ENCODE data around the gene SRGN.

Gene SRGN

DNA sequence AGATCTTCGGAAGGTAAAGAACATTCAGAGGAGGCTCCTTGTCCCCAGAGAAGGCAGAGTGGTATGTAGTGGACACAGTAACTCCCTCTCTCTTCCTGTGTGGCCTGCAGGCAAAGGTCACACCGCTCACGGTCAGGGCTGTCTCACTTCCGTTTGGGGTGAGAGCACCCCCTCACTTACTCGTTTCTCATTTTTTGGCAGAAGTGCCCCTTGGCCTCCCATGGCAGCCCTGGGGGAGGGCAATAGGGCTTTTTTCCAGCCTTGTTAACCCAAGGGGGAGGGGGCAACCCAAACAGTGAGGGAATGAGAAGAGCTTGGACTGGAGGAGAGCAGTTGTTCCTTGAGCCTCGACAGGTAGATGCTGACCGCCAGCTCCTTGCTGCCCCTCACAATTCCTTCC, 31.8 kb upstream of the SRGN start:
- TF ChIP-seq, protein P1, sequence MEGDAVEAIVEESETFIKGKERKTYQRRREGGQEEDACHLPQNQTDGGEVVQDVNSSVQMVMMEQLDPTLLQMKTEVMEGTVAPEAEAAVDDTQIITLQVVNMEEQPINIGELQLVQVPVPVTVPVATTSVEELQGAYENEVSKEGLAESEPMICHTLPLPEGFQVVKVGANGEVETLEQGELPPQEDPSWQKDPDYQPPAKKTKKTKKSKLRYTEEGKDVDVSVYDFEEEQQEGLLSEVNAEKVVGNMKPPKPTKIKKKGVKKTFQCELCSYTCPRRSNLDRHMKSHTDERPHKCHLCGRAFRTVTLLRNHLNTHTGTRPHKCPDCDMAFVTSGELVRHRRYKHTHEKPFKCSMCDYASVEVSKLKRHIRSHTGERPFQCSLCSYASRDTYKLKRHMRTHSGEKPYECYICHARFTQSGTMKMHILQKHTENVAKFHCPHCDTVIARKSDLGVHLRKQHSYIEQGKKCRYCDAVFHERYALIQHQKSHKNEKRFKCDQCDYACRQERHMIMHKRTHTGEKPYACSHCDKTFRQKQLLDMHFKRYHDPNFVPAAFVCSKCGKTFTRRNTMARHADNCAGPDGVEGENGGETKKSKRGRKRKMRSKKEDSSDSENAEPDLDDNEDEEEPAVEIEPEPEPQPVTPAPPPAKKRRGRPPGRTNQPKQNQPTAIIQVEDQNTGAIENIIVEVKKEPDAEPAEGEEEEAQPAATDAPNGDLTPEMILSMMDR (IDR thresholded peaks at IDR 0.05; ENCODE audit: extremely low read depth, missing control alignments), result no peak
- no peak for DNase-seq (ENCODE audit: low spot score)

DNA sequence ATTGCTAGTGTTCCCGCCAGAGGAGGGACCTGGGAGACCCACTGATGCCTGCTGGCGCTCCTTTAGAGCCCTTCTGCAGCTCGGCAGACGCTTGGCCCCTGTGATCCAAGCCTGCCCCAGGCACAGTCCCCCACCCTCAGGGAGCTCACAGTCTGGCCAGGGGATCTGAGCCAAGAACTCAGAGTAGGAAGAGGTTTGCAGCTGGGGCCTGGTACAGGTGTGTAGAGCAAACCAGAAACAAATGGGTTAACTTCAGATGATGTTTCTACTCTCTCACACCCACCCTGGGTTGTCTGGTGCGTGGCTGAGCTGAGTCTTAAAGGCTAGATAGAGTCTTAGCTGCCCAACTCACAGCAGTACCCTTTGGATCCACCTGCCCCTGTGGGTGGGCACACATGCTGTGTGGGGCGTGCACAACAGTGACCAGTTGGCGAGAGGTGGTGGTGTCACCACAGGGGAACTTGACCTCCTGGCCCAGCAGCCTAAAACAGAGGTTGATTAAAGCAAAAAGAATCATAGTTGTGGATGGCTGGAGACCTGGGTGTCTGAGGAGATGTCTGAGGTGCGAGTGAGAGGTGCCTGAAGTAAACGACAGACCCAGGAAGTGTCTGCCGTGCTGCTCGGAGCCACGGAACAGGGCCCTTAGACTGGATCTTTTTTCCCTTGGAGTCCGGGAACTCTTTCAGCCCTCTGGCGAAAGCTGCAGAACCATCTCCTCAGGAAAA, 31.2 kb upstream of the SRGN start:
- no peak for DNase-seq (ENCODE audit: low spot score)
- TF ChIP-seq, protein P1 (IDR thresholded peaks at IDR 0.05; ENCODE audit: extremely low read depth, missing control alignments), result no peak

DNA sequence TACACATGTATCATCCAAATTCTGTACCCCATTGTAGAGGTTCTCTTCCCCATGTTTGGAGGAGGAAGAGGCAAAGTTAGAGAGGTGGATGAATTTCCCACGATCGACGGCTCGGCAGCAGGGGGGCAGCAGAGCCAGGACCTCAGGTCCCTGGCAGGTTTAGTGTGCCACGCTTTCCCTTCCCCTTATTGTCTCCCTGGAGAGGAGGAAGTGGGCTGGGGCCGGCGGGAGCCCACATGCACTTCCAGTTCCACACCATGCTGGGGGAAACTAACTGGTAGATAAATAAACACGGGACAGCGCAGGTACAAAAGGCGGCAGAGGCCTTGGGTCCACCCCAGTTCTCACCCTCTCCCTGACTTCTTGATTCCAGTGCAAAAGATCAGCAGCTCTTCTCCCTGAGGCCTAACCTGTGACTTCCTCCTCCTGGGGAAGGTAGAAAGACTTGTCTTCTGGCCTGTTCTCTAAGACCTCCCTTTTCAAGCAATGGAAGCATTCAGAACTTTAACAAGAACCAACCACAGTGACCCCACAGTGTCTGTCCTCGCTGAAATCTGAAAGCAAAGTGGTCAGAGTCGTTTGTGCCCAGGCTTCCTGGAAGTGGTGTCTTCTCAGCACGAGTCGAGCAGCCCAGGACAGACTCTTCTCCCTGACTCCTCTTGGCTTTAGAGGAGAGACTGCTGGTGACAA, 30.5 kb upstream of the SRGN start:
- TF ChIP-seq, protein P1 (IDR thresholded peaks at IDR 0.05; ENCODE audit: extremely low read depth, missing control alignments), result no peak
- DNase-seq (ENCODE audit: low spot score), result no peak

DNA sequence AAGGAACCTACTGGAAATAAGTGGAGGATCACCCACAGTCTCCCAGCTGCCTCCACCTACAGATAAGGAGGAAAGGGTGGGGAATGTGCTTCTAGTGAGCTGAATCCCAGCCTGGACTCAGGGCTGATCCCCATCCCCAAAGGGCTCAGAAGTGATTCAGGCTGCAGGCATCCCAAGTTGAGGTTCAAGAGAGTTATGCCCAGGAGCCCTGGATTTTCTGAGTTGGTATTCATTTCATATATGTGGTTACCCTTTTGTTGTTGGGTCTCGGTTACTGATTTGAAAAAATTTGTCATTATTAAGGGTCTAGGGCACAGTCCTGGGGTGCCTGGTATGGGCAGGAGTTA, 30.0 kb upstream of the SRGN start:
- TF ChIP-seq, protein P1 (IDR thresholded peaks at IDR 0.05; ENCODE audit: extremely low read depth, missing control alignments), result no peak
- DNase-seq (ENCODE audit: low spot score), result no peak

DNA sequence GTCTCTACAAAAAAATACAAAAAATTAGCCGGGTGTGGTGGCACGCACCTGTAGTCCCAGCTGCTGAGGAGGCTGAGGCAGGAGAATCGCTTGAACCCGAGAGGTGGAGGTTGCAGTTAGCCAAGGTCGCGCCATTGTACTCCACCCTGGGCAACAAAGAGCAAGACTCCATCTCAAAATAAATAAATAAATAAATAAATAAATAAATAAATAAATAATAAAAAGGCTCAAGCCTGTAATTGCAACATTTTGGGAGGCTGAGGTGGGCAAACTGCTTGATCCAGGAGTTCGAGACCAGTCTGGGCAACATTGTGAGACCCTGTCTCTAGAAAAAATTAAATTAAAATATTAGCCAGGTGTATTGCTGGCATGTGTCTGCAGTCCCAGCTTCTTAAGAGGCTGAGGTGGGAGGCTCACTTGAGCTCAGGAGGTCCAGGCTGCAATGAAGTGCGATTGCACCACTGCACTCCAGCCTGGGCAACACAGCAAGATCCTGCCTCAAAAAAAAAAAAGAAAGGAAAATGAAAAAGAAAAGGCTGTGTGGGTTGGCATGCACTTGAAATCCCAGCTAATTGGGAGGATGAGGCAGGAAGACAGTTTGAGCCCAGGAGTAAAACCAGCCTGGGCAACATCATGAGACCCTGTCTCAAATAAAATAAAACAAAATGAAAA, 27.6 kb upstream of the SRGN start:
- DNase-seq (ENCODE audit: low spot score), result no peak
- TF ChIP-seq, protein P1 (IDR thresholded peaks at IDR 0.05; ENCODE audit: extremely low read depth, missing control alignments), result no peak

DNA sequence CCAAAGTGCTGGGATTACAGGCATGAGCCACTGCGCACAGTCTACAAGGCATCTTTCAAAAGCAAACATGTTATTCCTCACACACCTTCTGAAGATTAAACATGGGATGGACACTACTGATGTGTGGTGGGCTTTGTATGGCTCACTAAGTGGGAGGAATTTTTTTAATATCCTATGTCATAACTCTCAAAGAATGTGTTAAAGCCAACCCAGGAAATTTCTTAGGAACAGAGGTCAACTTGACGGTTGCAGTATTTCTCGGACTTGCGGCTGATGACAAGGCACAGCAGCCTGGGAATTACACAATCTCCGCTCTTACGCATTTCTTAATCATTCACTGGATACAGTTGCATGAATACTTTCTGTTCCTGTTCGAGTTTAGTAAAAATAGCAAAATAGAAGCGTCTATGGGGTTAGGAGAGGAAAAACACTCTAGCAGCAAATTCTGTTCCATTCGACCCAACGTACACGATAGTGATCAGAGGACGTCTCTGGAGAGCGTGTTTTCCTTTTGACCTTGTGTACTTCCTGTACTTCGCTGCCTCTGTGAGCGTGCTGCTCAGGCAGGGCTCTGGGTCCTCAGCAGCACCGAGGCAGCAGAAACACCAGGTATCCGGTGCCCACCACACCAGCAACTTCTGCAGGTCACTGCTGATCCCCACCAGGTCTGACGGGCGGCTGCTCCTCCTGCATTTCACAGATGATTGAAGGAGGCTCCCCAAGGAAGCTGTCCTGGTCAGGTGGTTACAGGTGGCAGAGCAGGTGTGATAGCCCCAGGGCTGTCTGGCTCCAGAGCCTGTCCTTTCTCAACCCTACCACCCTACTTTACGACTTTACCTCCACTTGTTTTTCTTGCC, 26.4 kb upstream of the SRGN start:
- TF ChIP-seq, protein P1 (IDR thresholded peaks at IDR 0.05; ENCODE audit: extremely low read depth, missing control alignments), result no peak
- DNase-seq (ENCODE audit: low spot score), result no peak

Data from GM20000 (cell line).